HCT116 (cell line): ENCODE results near the gene ADM5. TPM values are rescaled to one million over a fixed set of nuclear protein-coding genes. Genes with fewer than 3 reads are reported as not detected.

Source experiments
- ATAC-seq: fragments of 200-7000 bp; cut with Tn5 transposase; 2 replicates; pipeline ENCODE4 v1.9.1; 2020; ENCODE audit warnings: mild to moderate bottlenecking, moderate library complexity
- BruUV-seq: library from RNA; stranded (reverse); fragments of 400-500 nt; replicated peaks from 2 replicates; lab custom pipeline; 2021; lab: Mats Ljungman, UMichigan
- CTCF ChIA-PET: fragments of 300-600 bp; sonication (Branson Sonifier 250); formaldehyde crosslinking; loops from one replicate; lab custom pipeline; 2021; ENCODE audit warnings: antibody characterized with exemption; lab: Charles Lee
- POLR2A ChIA-PET: fragments of 300-600, 350-600 bp; sonication (Branson Sonifier 250); formaldehyde crosslinking; loops from one replicate; lab custom pipeline; 2021; ENCODE audit warnings: antibody characterized with exemption; lab: Charles Lee
- RAD21 ChIA-PET, 2 experiments: fragments of 300-600 bp; sonication (Branson Sonifier 250); formaldehyde crosslinking; loops; one replicate each; lab custom pipeline; 2023; ENCODE audit warnings: low total read pairs in 2 of 2; ENCODE audit not compliant: uncharacterized antibody in 2 of 2, unreplicated experiment in 2 of 2, low non-redundant PET in 1 of 2; lab: Charles Lee
- DNase-seq: peaks from one replicate; pipeline ENCODE4 v3.0.0-alpha.2; 2010; ENCODE audit warnings: low read depth, low spot score
- H2AFZ ChIP-seq: fragments of 200-600 bp; shearing (Covaris generic), sonication (generic); 2 replicates; pipeline ENCODE4 v1.6.1; 2017; ENCODE audit warnings: low read depth, mixed run types, mixed read lengths, antibody characterized with exemption, low read length; ENCODE audit not compliant: poor library complexity, severe bottlenecking
- H3K27ac ChIP-seq: 2 replicates; pipeline ENCODE4 v1.5.1; 2012; ENCODE audit warnings: low read depth, low read length
- H3K27me3 ChIP-seq: fragments of 200-600 bp; sonication (generic); 2 replicates; pipeline ENCODE4 v1.6.1; 2016; ENCODE audit warnings: mixed run types, low read length, mixed read lengths; ENCODE audit not compliant: insufficient read depth
- H3K36me3 ChIP-seq, 2 experiments: fragments of 200-500 bp in 1 of 2; fragments of 200-600 bp in 1 of 2; sonication (Bioruptor generic) in 1 of 2; sonication (generic) in 1 of 2; 2 replicates each; pipeline versions ENCODE4 v1.5.1 to v1.6.1; 2014 to 2016; ENCODE audit warnings: low read length in 2 of 2, inconsistent platforms in 1 of 2, mixed read lengths in 1 of 2, mixed run types in 1 of 2; ENCODE audit not compliant: insufficient read depth in 2 of 2, control insufficient read depth in 1 of 2
- H3K4me1 ChIP-seq, 2 experiments: fragments of 200-600 bp in 1 of 2; sonication (generic) in 1 of 2; 2 replicates each; pipeline versions ENCODE4 v1.5.1 to v1.6.1; 2012 to 2017; ENCODE audit warnings: low read length in 2 of 2, inconsistent platforms in 1 of 2, mild to moderate bottlenecking in 1 of 2, mixed read lengths in 1 of 2, mixed run types in 1 of 2, moderate library complexity in 1 of 2; ENCODE audit not compliant: insufficient read depth in 2 of 2, control insufficient read depth in 1 of 2
- H3K4me2 ChIP-seq: fragments of 200-600 bp; sonication (generic); 2 replicates; pipeline ENCODE4 v1.6.1; 2017; ENCODE audit warnings: mixed run types, low read length, mixed read lengths
- H3K4me3 ChIP-seq, 2 experiments: fragments of 200-600 bp in 1 of 2; sonication (generic) in 1 of 2; replicated peaks in 1 of 2; 2 replicates each; pipeline ENCODE4 v1.5.1; 2011 to 2016; ENCODE audit warnings: low read length in 2 of 2, control low read depth in 1 of 2, low read depth in 1 of 2, mild to moderate bottlenecking in 1 of 2, mixed read lengths in 1 of 2, mixed run types in 1 of 2
- H3K79me2 ChIP-seq: fragments of 200-600 bp; sonication (generic); 2 replicates; pipeline ENCODE4 v1.6.1; 2017; ENCODE audit warnings: mild to moderate bottlenecking, mixed run types, low read length, moderate library complexity, mixed read lengths; ENCODE audit not compliant: insufficient read depth
- H3K9ac ChIP-seq: fragments of 200-600 bp; sonication (generic); 2 replicates; pipeline ENCODE4 v1.6.1; 2016; ENCODE audit warnings: low read length, mixed read lengths
- H3K9me2 ChIP-seq: fragments of 200-600 bp; sonication (generic), shearing (Covaris generic); 2 replicates; pipeline ENCODE4 v1.6.1; 2017; ENCODE audit warnings: mixed run types, mild to moderate bottlenecking, moderate library complexity; ENCODE audit not compliant: insufficient read depth
- H3K9me3 ChIP-seq, 2 experiments: fragments of 200-500 bp in 1 of 2; fragments of 200-600 bp in 1 of 2; sonication (Bioruptor generic) in 1 of 2; sonication (generic) in 1 of 2; 2 replicates each; pipeline ENCODE4 v1.6.1; 2014 to 2017; ENCODE audit warnings: low read length in 2 of 2, mixed read lengths in 2 of 2, inconsistent platforms in 1 of 2, low read depth in 1 of 2, mild to moderate bottlenecking in 1 of 2, mixed run types in 1 of 2, moderate library complexity in 1 of 2; ENCODE audit not compliant: control insufficient read depth in 1 of 2, insufficient read depth in 1 of 2
- H4K20me1 ChIP-seq: fragments of 200-600 bp; sonication (generic), shearing (Covaris generic); 2 replicates; pipeline ENCODE4 v1.6.1; 2017; ENCODE audit warnings: mixed run types, mild to moderate bottlenecking, moderate library complexity; ENCODE audit not compliant: insufficient read depth
- CEBPB ChIP-seq: IDR thresholded peaks from 2 replicates; pipeline ENCODE4 v1.6.1; 2012; ENCODE audit warnings: low read depth
- EGR1 ChIP-seq: IDR thresholded peaks from 2 replicates; pipeline ENCODE4 v1.6.1; 2012; ENCODE audit warnings: low read depth
- ELF1 ChIP-seq: IDR thresholded peaks from 2 replicates; pipeline ENCODE4 v1.6.1; 2012; ENCODE audit warnings: low read depth, borderline replicate concordance
- EZH2 ChIP-seq: fragments of 200-600 bp; sonication (generic); IDR thresholded peaks from 2 replicates; pipeline ENCODE4 v1.6.1; 2017; ENCODE audit warnings: antibody characterized with exemption, mixed run types
- JUND ChIP-seq: IDR thresholded peaks from 2 replicates; pipeline ENCODE4 v1.6.1; 2012
- POLR2A ChIP-seq: IDR thresholded peaks from 2 replicates; pipeline ENCODE4 v1.7.0; 2011; ENCODE audit warnings: borderline replicate concordance; ENCODE audit not compliant: insufficient read depth, insufficient read length; ENCODE audit errors: extremely low read depth
- POLR2AphosphoS5 ChIP-seq: IDR thresholded peaks from 2 replicates; pipeline ENCODE4 v1.6.1; 2011; ENCODE audit warnings: mild to moderate bottlenecking, low read depth, low read length, moderate library complexity
- SIN3A ChIP-seq: IDR thresholded peaks from 2 replicates; pipeline ENCODE4 v1.6.1; 2012; ENCODE audit warnings: low read depth
- SRF ChIP-seq: IDR thresholded peaks from 2 replicates; pipeline ENCODE4 v1.6.1; 2012; ENCODE audit warnings: low read depth
- ZBTB33 ChIP-seq: IDR thresholded peaks from 2 replicates; pipeline ENCODE4 v1.6.1; 2011; ENCODE audit warnings: mild to moderate bottlenecking, low read length, moderate library complexity; ENCODE audit not compliant: insufficient replicate concordance; ENCODE audit errors: extremely low read depth
- ZFX ChIP-seq: fragments of 450-650 bp; IDR thresholded peaks from 2 replicates; pipeline ENCODE4 v1.6.1; 2017
- ZNF274 ChIP-seq: fragments of 200-500 bp; sonication (Bioruptor generic); IDR thresholded peaks from 2 replicates; pipeline ENCODE4 v1.6.1; 2014; ENCODE audit warnings: mild to moderate bottlenecking, low read depth, low read length, inconsistent platforms
- intact Hi-C: fragments of 100-400 bp; cut with micrococcal nuclease; formaldehyde crosslinking; loops from 2 replicates; pipeline ENCODE4 v1.10.0; 2022
- total RNA-seq: library from RNA; stranded (reverse); gene quantifications from one replicate; pipeline ENCODE4 v1.2.1, GENCODE V29; 2021; ENCODE audit not compliant: unreplicated experiment
- TF ChIP-seq, protein P1 (sequence below): IDR thresholded peaks from 2 replicates; pipeline ENCODE4 v1.6.1; 2012; ENCODE audit warnings: low read depth
- TF ChIP-seq, protein P2 (sequence below), 3 experiments: fragments of 200-600 bp in 1 of 3; sonication (generic) in 1 of 3; IDR thresholded peaks in 2 of 3; conservative IDR thresholded peaks in 1 of 3; 2 replicates each; pipeline ENCODE4 v1.5.1; 2012 to 2017; ENCODE audit warnings: low read depth in 2 of 3, low read length in 2 of 3, antibody characterized with exemption in 1 of 3, borderline replicate concordance in 1 of 3, control low read depth in 1 of 3, mild to moderate bottlenecking in 1 of 3, mixed read lengths in 1 of 3, mixed run types in 1 of 3, moderate library complexity in 1 of 3; ENCODE audit not compliant: insufficient read depth in 1 of 3
- TF ChIP-seq, protein P3 (sequence below): IDR thresholded peaks from 2 replicates; pipeline ENCODE4 v1.6.1; 2012

The ADM5 gene
- total RNA-seq, 1 experiment from 2014 or later = 12.1 TPM

DNA sequence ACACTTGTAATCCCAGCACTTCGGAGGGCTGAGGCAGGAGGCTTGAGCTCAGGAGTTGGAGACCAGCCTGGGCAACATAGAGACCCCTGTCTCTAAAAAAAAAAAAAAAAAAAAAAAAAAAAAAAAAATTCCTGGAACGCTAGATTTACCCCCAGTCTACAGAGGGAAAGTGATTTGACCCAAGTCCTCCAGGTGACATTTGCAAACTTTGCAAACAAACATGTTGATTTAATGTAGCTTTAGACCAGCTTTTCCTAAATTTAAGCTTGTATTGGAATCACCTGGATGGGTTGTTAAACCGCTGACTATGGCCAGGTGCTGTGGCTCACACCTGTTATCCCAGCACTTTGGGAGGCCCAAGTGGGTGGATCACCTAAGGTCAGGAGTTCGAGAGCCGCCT lies 10.0 kb downstream of the ADM5 start:
- Histone ChIP-seq H3K9me2 (no peaks in the 10 kb centered on the region), H3K36me3 (no peaks in the 10 kb centered on the region), H3K4me1 (peaks cover 4 to 14% of the 10 kb centered on the region in 2 experiments; a peak in 3 of 4 replicates), H2AFZ (no peak overlapping the region), H3K27ac (no peak overlapping the region), H4K20me1 (no peaks in the 10 kb centered on the region), H3K79me2 (no peaks in the 10 kb centered on the region), H3K27me3 (no peaks in the 10 kb centered on the region), H3K9ac (no peak overlapping the region), H3K9me3 (no peaks in the 10 kb centered on the region), H3K4me3 (no peak overlapping the region), H3K4me2 (peak overlapping the region; percentile 21; the same call in 1 of the 2 replicates)
- CTCF ChIA-PET = no interaction called here
- intact Hi-C loops = no loop called here
- TF ChIP-seq, protein P1, sequence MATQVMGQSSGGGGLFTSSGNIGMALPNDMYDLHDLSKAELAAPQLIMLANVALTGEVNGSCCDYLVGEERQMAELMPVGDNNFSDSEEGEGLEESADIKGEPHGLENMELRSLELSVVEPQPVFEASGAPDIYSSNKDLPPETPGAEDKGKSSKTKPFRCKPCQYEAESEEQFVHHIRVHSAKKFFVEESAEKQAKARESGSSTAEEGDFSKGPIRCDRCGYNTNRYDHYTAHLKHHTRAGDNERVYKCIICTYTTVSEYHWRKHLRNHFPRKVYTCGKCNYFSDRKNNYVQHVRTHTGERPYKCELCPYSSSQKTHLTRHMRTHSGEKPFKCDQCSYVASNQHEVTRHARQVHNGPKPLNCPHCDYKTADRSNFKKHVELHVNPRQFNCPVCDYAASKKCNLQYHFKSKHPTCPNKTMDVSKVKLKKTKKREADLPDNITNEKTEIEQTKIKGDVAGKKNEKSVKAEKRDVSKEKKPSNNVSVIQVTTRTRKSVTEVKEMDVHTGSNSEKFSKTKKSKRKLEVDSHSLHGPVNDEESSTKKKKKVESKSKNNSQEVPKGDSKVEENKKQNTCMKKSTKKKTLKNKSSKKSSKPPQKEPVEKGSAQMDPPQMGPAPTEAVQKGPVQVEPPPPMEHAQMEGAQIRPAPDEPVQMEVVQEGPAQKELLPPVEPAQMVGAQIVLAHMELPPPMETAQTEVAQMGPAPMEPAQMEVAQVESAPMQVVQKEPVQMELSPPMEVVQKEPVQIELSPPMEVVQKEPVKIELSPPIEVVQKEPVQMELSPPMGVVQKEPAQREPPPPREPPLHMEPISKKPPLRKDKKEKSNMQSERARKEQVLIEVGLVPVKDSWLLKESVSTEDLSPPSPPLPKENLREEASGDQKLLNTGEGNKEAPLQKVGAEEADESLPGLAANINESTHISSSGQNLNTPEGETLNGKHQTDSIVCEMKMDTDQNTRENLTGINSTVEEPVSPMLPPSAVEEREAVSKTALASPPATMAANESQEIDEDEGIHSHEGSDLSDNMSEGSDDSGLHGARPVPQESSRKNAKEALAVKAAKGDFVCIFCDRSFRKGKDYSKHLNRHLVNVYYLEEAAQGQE = no peak
- TF ChIP-seq, protein P2, sequence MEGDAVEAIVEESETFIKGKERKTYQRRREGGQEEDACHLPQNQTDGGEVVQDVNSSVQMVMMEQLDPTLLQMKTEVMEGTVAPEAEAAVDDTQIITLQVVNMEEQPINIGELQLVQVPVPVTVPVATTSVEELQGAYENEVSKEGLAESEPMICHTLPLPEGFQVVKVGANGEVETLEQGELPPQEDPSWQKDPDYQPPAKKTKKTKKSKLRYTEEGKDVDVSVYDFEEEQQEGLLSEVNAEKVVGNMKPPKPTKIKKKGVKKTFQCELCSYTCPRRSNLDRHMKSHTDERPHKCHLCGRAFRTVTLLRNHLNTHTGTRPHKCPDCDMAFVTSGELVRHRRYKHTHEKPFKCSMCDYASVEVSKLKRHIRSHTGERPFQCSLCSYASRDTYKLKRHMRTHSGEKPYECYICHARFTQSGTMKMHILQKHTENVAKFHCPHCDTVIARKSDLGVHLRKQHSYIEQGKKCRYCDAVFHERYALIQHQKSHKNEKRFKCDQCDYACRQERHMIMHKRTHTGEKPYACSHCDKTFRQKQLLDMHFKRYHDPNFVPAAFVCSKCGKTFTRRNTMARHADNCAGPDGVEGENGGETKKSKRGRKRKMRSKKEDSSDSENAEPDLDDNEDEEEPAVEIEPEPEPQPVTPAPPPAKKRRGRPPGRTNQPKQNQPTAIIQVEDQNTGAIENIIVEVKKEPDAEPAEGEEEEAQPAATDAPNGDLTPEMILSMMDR (IDR thresholded peaks at IDR 0.05 in 2 of 3, conservative IDR thresholded peaks at IDR 0.05 in 1 of 3; ENCODE audit: borderline replicate concordance in 1 of 3, insufficient read depth in 1 of 3, low read depth in 2 of 3, low read length in 2 of 3) = no peak
- no peak for TF ChIP-seq ZFX
- no peak for TF ChIP-seq ZNF274
- no peak for TF ChIP-seq JUND
- no peak for TF ChIP-seq ELF1
- TF ChIP-seq SIN3A = no peak
- TF ChIP-seq POLR2A = no peak
- TF ChIP-seq, protein P3, sequence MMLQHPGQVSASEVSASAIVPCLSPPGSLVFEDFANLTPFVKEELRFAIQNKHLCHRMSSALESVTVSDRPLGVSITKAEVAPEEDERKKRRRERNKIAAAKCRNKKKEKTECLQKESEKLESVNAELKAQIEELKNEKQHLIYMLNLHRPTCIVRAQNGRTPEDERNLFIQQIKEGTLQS = no peak
- no peak for TF ChIP-seq CEBPB
- TF ChIP-seq EGR1 = no peak
- no peak for TF ChIP-seq EZH2
- no peak for TF ChIP-seq ZBTB33
- no peak for TF ChIP-seq POLR2AphosphoS5
- no peak for TF ChIP-seq SRF
- no peak for ATAC-seq
- POLR2A ChIA-PET = interaction anchor here (1.0 to 1.2 kb wide), 3 partner anchors 18 to 827 kb away, joined by 4 to 7 read pairs (median 5); partner anchors contain the start of gene PPP1R15A
- DNase-seq = no peak
- no TSS peak for BruUV-seq
- RAD21 ChIA-PET = no interaction called here
